ENCODE data around the gene STOM.

DNA sequence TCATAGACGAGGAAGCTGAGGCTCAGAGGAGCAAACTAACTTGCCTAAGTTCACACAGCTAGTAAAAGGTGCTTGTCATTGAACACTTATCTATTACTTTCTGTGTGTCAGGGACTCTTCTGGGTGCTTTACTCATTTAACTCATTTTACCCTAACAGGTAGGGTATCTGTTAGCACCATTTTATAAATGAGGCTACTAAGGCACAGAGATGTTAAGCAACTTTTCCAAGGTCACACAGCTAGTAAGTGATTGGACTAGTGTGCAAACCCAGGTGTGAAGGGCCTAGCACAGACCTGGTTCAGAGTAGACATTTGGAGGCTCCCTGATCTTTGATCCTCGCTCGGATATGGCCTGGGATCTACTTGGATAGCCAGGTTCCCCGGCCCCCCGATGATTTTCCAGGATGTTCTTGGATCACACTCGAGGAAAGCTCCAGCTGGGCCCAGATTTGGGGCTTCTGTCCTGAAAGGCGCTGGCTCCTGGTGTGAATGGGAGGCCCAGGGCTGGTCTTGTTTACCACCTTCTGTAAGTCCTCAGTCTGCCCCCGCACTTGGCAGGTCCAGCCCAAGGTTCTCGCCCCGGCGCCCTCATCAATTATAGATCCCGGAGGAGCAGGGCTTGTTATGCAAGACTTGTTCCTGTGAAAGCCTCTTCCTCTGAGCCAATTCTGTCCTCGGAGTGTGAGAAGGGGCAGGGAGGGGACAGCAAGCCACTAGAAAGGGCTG lies 64.6 kb downstream of the STOM start:
- TF ChIP-seq CTCF (conservative IDR thresholded peaks at IDR 0.05) (no peak), ZFX (IDR thresholded peaks at IDR 0.05) (no peak)

Measured in C4-2B (cell line).